Natural killer cell (primary cell): ENCODE measurements around the gene TNS3. TPM values are rescaled to one million over a fixed set of nuclear protein-coding genes. Genes with fewer than 3 reads are reported as not detected.

ENCODE experiments used
- ATAC-seq, 3 donors: fragments of 150-1000 bp in 2 of 3; fragments of 200-7000 bp in 1 of 3; cut with Tn5 transposase; 1 replicate in 1 of 3; 2 replicates in 2 of 3; pipeline ENCODE4 v1.10.0; 2021; ENCODE audit warnings: mild to moderate bottlenecking in 2 of 3, moderate library complexity in 2 of 3
- DNase-seq, 2 donors: peaks; one replicate each; pipeline versions ENCODE4 v3.0.0 to v3.0.0-alpha.2; 2013 to 2021; ENCODE audit warnings: mixed read lengths in 1 of 2
- H3K27ac ChIP-seq: one replicate; pipeline ENCODE4 v1.5.1; 2013; ENCODE audit warnings: mild to moderate bottlenecking, low read length
- H3K27me3 ChIP-seq: one replicate; pipeline ENCODE4 v1.6.1; 2013; ENCODE audit warnings: low read length; ENCODE audit not compliant: control insufficient read depth, insufficient read depth
- H3K36me3 ChIP-seq: one replicate; pipeline ENCODE4 v1.6.1; 2013; ENCODE audit warnings: low read length; ENCODE audit not compliant: control insufficient read depth, insufficient read depth
- H3K4me1 ChIP-seq: one replicate; pipeline ENCODE4 v1.6.1; 2013; ENCODE audit warnings: low read length; ENCODE audit not compliant: control insufficient read depth, insufficient read depth
- H3K4me3 ChIP-seq: one replicate; pipeline ENCODE4 v1.5.1; 2013; ENCODE audit warnings: low read length
- H3K9me3 ChIP-seq: one replicate; pipeline ENCODE4 v1.6.1; 2013; ENCODE audit warnings: low read length; ENCODE audit not compliant: control insufficient read depth, insufficient read depth
- H3K27ac Mint-ChIP-seq, 2 donors: one replicate each; pipeline ENCODE4 v1.8.0; 2022; ENCODE audit warnings: mild to moderate bottlenecking in 2 of 2, mixed read lengths in 2 of 2, moderate library complexity in 1 of 2
- H3K27me3 Mint-ChIP-seq, 2 donors: one replicate each; pipeline ENCODE4 v1.8.0; 2022; ENCODE audit warnings: low read depth in 2 of 2, mixed read lengths in 2 of 2
- H3K36me3 Mint-ChIP-seq: one replicate; pipeline ENCODE4 v1.8.0; 2022; ENCODE audit warnings: mixed read lengths
- H3K4me1 Mint-ChIP-seq, 2 donors: one replicate each; pipeline ENCODE4 v1.8.0; 2022; ENCODE audit warnings: mixed read lengths in 2 of 2
- H3K4me3 Mint-ChIP-seq: one replicate; pipeline ENCODE4 v1.8.0; 2022; ENCODE audit warnings: mild to moderate bottlenecking, moderate library complexity, mixed read lengths
- H3K9me3 Mint-ChIP-seq, 2 donors: one replicate each; pipeline ENCODE4 v1.8.0; 2022; ENCODE audit warnings: mixed read lengths in 2 of 2
- CTCF ChIP-seq: fragments of 200-600 bp; IDR thresholded peaks from one replicate; pipeline ENCODE4 v1.8.0; 2022; ENCODE audit warnings: antibody characterized with exemption
- WGBS: methylation state at CpG from one replicate; pipeline ENCODE4 v1.1.7; 2013; ENCODE audit warnings: missing lambda C conversion rate; ENCODE audit not compliant: insufficient coverage; 5-methylcytosine and 5-hydroxymethylcytosine counted together
- intact Hi-C: fragments of 100-400 bp; cut with micrococcal nuclease; formaldehyde crosslinking; loops from one replicate; pipeline ENCODE4 v1.14.2; 2022
- total RNA-seq, 4 donors: library from RNA; stranded (reverse); fragments of 120-200 nt in 1 of 4; gene quantifications; one replicate each; pipeline versions ENCODE4 v1.2.3 to v1.2.4, GENCODE V29; 2013 to 2022

TNS3 gene
- total RNA-seq, 3 donors from 2014 or later (not counting 1 experiment from before 2014, with no cell fraction given): 1.6 to 3.5 (median 2.9) TPM

GRCh38 chr7:47249361-47249760 lies 332.6 kb downstream of the TNS3 start:
- no peak for TF ChIP-seq CTCF
- Histone ChIP-seq H3K27me3 (no peaks in the 10 kb centered on the region), H3K4me3 (no peak overlapping the region), H3K4me1 (peaks cover 7% of the 10 kb centered on the region), H3K9me3 (no peaks in the 10 kb centered on the region), H3K36me3 (no peaks in the 10 kb centered on the region), H3K27ac (no peak overlapping the region)
- H3K27me3 Mint-ChIP-seq: peaks cover 0 to 9% of the 10 kb centered on the region in 2 donors
- H3K9me3 Mint-ChIP-seq: no peaks in the 10 kb centered on the region
- H3K4me1 Mint-ChIP-seq: peaks cover under 1 to 5% of the 10 kb centered on the region in 2 donors
- H3K27ac Mint-ChIP-seq: no peak overlapping the region
- no peaks in the 10 kb centered on the region for H3K36me3 Mint-ChIP-seq
- intact Hi-C loops: no loop called here
- DNase-seq (no peak), ATAC-seq (no peak)
- WGBS: 86% methylated on average over 2 of the region's 2 CpGs
- H3K4me3 Mint-ChIP-seq: no peak overlapping the region

DNA sequence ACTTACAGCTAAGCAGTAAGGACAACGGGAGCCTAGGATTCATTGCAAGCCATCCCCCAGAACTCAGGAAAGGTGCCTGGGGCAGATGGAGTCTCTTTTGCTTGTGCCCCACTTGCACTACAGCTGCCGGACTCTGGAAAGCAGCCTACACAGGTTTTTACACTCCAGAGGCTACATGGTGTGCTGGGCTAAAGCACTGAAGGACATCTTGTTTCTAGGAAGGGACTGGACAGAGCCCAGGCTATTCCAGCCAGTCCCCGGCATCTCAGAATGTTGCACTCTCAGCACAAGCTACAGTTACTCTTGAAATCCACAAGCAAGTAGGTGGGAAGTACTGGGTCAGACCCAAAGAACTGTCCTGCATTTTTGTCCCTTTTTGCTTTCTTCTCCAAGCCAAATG lies 333.1 kb downstream of the TNS3 start:
- 84% methylated on average over 3 of the region's 3 CpGs for WGBS
- no peaks in the 10 kb centered on the region for H3K9me3 ChIP-seq
- Mint-ChIP-seq H3K27ac (no peak overlapping the region), H3K4me1 (peaks cover 0 to 5% of the 10 kb centered on the region in 2 donors), H3K27me3 (peaks cover 0 to 9% of the 10 kb centered on the region in 2 donors), H3K36me3 (no peaks in the 10 kb centered on the region), H3K4me3 (no peak overlapping the region), H3K9me3 (no peaks in the 10 kb centered on the region)
- no peaks in the 10 kb centered on the region for H3K36me3 ChIP-seq
- no peaks in the 10 kb centered on the region for H3K27me3 ChIP-seq
- peaks cover 3% of the 10 kb centered on the region for H3K4me1 ChIP-seq
- DNase-seq (no peak), ATAC-seq (no peak)
- intact Hi-C loops: no loop called here
- H3K4me3 ChIP-seq: no peak overlapping the region
- H3K27ac ChIP-seq: no peak overlapping the region
- no peak for TF ChIP-seq CTCF

DNA sequence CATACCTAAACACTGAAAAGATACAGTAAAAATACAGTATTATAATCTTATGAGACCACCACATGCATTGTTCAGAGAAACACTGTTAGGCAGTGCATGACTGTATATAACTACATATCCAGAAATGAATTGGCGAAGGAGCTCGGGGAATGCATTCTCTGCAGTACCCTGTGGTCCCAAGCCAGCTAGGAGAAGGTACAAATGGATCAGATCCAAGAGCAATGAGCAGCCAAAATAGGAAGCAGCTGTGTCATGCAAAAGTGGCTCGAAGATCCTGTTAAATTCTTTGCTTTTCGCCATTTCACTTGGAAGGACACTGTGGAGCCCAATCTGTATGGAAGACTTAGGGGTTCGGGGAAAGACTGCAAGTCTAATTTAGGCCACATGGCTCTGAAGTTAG lies 334.8 kb downstream of the TNS3 start:
- ATAC-seq: no peak
- DNase-seq: no peak
- peaks cover 0 to 6% of the 10 kb centered on the region in 2 donors for H3K27me3 Mint-ChIP-seq

More for the DNA sequence above, 334.8 kb downstream of the TNS3 start:
- WGBS: 74% methylated on average over 5 of the region's 5 CpGs
- intact Hi-C loops: no loop called here
- no peaks in the 10 kb centered on the region for H3K4me1 Mint-ChIP-seq
- no peak overlapping the region for H3K27ac Mint-ChIP-seq
- no peak for TF ChIP-seq CTCF
- no peaks in the 10 kb centered on the region for H3K36me3 ChIP-seq
- H3K27ac ChIP-seq: no peak overlapping the region
- no peaks in the 10 kb centered on the region for H3K4me1 ChIP-seq
- H3K27me3 ChIP-seq: no peaks in the 10 kb centered on the region
- H3K36me3 Mint-ChIP-seq: no peaks in the 10 kb centered on the region
- no peak overlapping the region for H3K4me3 Mint-ChIP-seq
- no peaks in the 10 kb centered on the region for H3K9me3 Mint-ChIP-seq
- H3K9me3 ChIP-seq: no peaks in the 10 kb centered on the region
- H3K4me3 ChIP-seq: no peak overlapping the region
